Fibroblast of skin of left biceps (primary cell): ENCODE results near the gene UROC1.

Experiments
- DNase-seq, 2 experiments: peaks; one replicate each; pipeline ENCODE4 v3.0.0-alpha.2; 2013; ENCODE audit warnings: low read depth in 2 of 2

UROC1 gene

DNA sequence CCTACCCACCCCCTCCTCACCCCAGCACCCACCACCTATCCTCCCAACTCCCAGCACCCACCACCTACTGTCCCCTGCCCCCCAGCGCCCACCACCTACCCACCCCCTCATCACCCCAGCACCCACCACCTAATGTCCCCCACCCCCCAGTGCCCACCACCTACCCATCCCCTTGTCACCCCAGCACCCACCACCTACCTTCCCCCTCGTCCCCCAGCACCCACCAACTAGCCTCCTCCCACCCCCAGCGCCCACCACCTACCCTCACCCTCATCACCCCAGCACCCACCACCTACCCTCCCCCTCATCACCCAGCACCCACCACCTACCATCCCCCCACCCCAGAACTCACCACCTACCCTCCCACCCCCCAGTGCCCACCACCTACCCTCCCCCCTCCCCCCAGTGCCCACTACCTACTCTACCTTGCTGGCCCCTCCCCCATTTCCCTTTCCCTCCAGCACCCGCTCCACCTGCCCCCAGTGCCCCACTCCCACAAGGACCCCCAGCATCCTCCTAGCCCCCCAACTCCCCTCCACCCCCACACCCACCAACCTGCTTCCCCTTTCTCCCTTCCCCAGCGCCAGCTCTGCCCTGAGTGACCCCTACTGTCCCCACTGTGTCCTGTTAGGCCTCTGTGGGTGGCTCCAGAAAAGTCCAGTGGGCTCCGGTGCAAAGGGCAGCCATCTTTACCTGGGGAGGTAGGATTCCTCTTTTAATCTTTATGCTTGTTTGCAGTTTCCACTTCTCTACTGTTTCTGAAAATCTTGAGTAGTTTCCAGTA, 1.2 kb downstream of the UROC1 start:
- DNase-seq = no peak

- no peak for DNase-seq
Measured at GRCh38 chr3:126515066-126515706, 2.4 kb downstream of the UROC1 start.

DNA sequence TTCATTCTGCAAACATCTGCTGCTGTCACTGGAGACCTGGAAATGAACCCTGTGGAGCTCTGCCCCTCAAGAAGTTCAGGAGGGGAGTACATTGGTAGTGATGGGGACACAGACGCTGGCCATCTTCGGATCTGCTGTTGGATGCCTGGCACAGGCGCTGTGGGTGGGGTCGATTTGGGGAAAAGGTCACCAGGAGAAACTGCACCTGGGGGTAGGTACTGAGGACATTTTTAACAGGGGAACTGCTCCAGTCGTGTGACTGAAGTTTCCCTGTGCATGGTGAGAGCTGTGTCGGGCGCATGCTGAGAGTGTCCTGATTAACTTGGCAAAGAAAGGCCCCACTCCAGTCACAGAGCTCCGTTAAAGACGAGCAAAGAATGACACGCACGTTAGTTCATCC, 3.4 kb downstream of the UROC1 start:
- no peak for DNase-seq

DNA sequence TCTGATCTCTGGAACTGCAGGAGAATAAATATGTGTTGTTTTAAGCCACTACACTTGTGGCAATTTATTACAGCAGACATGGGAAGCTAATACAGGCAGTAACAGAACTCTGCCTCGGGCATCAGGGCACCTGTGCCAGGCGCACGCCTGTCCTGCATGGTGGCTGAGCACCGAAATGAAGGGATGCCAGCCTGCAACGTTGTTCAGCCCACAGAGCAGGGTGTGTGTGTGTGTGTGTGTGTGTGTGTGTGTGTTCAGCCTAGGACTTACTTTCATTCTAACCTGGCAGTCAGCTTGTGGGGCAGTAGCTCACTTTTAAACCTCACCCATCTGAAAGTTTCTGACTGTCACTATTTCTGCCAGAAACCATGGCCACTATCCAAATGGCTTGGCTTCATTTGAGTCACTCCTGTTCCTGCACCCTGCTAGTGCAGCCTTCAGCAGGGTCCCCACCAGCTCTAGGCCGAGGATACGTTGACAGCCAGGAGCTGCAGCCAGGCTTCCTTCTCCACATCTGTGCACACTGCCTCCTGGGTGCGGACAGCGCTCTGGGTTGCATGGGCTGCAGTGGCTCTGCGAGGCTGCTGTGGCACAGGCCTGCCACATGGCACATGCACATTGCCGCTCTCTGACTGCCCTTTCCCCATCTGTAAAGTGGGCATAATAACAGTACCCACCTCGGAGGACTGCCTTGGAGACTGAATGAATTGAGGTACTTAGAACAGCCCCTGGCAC, 4.5 kb downstream of the UROC1 start:
- DNase-seq = no peak

DNA sequence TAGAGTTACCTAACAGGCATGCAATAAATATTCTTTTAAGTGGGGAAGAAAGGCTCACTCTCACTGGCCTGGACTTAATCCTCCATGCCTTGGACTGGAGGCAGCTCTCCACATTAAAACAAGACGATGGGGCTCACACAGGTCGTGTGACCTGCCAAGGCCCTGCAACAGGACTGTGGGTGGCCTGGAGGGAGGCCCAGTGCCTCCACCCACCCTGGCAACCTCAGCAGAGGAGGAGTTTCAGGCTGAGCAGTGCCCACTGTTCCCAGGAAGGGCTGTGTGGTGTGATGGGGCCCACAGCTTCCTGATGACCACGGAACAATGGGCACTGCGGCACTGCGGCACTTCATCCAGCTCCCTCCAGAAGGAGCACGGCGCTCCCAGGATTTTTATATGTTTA, 5.5 kb downstream of the UROC1 start:
- DNase-seq = no peak

- DNase-seq = no peak
Measured at GRCh38 chr3:126511291-126511690, 6.3 kb downstream of the UROC1 start.

GRCh38 chr3:126510308-126510910, 7.2 kb downstream of the UROC1 start:
- DNase-seq = no peak

- no peak for DNase-seq
Measured at GRCh38 chr3:126509597-126510307, 7.8 kb downstream of the UROC1 start.

DNA sequence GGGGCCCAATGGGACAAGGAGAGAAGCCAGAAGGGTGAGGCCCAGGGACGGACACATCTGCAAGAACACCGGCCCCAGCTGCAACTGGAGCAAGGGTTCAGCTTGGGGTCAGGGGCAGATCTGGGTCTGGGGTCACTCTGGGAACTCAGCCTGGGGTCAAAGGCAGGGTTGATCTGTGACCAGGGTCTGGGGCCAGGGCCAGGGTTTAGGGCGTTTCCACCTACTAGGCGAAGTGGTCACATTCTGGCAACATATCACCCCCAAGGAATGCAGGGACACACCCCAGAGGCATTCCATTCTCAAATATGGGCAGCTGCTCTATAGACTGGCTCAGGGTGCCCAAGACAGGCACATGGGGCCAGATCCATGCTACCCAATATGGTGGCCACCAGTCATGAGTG, 9.0 kb downstream of the UROC1 start:
- no peak for DNase-seq

DNA sequence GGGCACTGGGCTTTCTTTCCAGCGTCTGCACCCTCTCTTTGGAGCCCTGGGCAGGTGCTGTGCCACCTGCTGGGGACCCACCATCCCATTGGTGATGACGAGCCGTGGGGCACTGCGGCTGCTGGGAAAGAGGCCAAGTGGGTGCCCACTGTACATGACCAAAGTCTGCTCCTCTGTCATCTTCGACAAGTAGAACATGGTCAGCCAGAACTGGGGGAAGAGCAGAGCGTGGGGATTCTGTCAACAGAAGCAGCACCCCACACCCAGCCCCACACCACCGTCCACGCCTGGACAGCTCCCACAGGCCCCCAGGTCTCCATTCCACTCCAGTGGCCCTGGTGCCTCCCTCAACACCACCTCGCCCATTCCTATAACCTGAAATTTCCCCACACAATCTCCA, 9.7 kb downstream of the UROC1 start:
- DNase-seq = no peak

DNA sequence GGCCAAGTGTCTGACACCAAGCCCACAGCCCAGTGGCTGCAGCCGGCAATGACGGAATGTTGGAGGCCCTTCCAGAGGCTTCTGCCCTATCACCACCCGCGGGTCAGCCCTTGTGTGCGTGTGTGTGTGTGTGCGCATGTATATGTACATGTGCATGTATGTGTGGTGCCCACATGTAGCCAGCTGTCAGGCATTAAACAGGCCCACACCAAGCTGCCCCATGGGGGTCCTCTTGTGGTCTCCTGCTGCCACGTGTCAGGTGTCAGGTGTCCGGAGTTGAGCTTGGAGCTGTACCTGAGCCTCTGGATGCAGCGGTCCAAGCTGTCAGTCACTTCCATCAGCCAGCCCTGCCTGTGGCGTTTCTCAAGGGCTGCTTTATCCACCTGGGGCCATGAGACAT, 13.9 kb downstream of the UROC1 start:
- DNase-seq = no peak

- DNase-seq = no peak
Measured at GRCh38 chr3:126502656-126503055, 14.9 kb downstream of the UROC1 start.

DNA sequence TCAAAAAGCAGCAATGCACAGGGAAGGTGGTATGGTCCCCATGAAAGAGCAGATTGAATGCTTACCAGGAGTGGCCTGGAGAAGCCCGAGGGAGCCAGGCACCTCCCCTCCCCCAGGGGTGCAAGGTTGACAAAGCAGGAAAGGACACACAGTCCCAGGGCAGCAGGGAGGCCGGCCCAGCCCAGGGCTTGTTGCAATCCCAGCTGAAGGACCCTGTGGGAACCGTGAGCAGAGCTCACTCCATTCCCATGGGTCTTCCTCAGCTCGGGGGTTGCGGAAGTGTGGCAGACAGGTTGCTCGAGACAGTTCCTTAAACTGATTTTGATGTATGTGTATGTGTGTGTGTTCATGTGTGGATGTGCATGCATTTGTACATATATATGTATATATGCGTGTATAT, 15.8 kb downstream of the UROC1 start:
- DNase-seq = no peak

GRCh38 chr3:126501054-126501453, 16.5 kb downstream of the UROC1 start:
- no peak for DNase-seq

DNA sequence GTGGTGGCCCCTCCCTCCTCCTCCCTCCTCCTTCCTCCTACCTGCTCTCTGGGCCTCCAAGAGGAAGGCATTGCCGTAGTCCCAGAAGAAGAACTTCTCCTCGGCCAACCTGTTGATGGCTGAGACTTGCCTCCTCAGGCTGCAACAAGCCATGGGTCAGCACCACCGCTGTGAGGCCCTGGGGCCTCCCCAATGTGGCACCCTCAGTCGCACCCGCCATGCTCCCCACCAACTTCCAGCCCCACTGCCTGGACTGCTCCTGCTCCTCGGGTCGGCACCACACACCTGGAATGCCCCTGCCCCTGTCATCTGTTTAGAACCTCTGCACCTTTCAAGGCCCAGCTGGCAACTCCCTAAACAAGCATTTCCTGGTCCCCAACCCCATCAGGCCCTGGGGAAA, 17.6 kb downstream of the UROC1 start:
- DNase-seq = no peak

DNA sequence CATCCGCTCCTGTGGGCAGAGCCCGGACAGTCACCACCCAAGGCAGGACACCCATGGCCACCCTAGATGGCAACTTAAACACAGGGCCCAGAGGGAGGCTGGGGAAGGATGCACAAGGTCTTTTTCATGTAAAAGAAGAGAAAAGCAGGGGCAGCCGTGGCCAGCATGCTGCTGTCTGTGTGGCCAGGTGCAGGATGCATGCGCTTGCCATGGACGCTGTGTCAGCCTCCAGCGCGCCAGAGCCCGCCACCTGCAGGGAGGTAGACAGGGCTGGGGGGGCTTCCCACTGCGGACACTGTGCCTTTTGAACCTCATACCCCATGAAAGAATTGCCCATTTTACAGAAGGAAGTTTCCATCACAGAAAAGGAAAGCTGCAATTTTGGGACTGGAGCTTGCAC, 18.2 kb downstream of the UROC1 start:
- no peak for DNase-seq

- DNase-seq = no peak
Measured at GRCh38 chr3:126498929-126499328, 18.6 kb downstream of the UROC1 start.

DNA sequence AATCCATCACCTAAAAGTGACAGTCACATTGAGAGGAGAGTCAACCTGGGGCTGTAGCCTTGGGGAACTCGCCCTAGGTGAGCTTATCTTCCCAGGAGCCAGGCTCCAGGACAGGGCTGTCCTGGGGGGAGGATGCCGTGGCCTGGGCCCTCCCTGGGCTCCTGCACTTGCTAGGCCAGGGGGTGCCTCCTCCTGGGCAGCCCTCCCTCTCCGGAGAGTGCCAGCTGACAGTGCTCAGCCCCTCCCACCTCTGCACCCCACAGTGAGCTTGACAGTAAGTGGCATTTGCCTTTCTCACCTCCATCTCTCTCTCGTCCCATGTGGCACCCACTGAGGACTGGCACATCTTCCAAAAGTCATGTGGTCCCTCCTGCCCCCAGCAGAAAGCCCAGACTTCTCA, 19.1 kb downstream of the UROC1 start:
- no peak for DNase-seq

- DNase-seq = no peak
Measured at GRCh38 chr3:126497956-126498355, 19.6 kb downstream of the UROC1 start.

DNA sequence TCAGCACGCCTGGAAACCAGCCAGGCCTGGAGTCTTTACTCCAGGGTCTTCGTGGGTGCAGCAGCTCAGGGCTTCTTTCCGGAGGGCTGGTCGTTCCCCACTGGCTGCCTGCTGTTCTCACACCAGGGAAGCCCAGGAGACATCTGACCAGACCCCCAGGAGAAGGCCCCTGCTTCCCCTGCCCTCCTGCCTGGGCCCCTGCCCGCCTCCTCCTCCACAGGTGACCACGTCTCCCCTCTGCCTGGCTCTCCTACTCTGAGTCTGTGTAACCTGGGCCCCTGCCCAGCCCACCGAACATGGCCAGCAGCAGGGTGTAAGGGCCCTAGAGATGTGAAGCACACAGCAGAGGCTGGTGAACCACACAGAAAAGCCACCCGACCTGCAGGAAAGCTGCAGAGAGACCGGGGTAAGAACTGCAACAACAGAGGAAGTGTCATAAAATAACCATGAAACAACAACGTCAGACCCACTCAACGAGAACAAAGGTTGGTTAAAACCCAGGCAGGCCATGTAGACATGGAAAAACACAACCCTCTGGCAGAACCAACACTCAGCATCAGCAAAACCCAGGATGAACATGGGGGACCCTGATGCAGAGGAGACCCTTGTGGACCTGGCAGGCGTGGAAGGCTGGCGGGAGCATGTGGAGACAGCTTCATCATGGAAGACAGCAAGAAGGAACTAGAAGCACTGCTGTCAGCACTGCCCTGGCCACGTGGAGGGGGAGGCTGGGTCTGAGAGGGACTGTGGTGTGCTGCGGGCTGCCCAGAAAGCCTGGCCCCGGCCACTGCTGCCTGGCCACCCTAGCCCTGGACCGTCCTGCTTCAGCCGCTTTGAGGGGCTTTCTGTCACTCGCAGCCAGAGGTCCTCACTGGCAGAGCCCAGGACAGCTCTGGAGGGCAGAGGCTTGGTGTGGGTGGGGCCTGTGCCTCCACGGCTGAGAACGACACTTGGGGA, 20.4 kb downstream of the UROC1 start:
- no peak for DNase-seq

DNA sequence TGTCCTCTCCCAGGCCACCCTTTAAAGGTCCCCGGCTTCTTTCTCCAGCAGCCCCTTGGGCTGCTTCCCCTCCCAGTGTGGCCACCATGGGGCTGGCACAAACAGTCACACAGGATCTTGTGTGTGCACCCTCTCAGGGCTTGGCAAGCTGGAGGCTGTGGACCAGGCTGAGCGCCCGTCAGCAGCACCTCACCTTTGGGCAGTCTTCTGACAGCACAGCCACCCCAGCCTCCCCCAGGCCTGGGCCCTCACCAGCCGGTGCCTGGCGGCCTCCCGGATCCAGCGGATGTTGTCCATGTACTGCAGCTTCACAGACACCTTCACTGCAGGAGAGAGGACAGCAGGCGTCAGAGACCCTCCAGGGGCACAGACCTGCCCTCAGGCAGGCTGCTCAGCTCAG, 21.8 kb downstream of the UROC1 start:
- no peak for DNase-seq
